Measurements from ENCODE around the gene STAT5A. TPM values are rescaled to one million over a fixed set of nuclear protein-coding genes. Genes with fewer than 3 reads are reported as not detected.
A peak's percentile ranks its signal among the peaks of the same experiment; 100 is the strongest.
"Not testable (repeated sequence)": the region's sequence is repeated elsewhere in the genome, so short reads cannot be mapped to it uniquely, and the experiment has no call there.

STAT5A gene
- total RNA-seq (10 to 100 TPM; 13.4 to 28.5 (median 16.1) TPM), polyA plus RNA-seq (10 to 100 TPM in 1 of 2 donors, 1 to 10 TPM in 1; 8.2 to 11.9 TPM)
- long read RNA-seq, donor 1, transcript STAT5A-211 (19 exons, 3,318 nt): major isoform, 9 of 23 reads
- long read RNA-seq, donor 1, partial matches to known transcripts: 5 of 23 reads
- long read RNA-seq, donor 1, other reads (novel, unspliced or antisense): 6 of 23 reads
- long read RNA-seq, donor 2, transcript STAT5A-211 (19 exons, 3,318 nt): major isoform, 7 of 19 reads
- long read RNA-seq, donor 2, partial matches to known transcripts: 7 of 19 reads
- long read RNA-seq, donor 2, other reads (novel, unspliced or antisense): 4 of 19 reads
- long read RNA-seq, donor 3, transcript STAT5A-211 (19 exons, 3,318 nt): major isoform, 14 of 41 reads
- long read RNA-seq, donor 3, partial matches to known transcripts: 20 of 41 reads
- long read RNA-seq, donor 3, other reads (novel, unspliced or antisense): 6 of 41 reads

- Histone ChIP-seq H3K27ac (peak within 1 kb of the TSS; percentile 78 to 96 (median 90)), H3K4me1 (peaks cover 11 to 57% (median 30%) of the 10 kb centered on the region in 9 donors), H3K36me3 (peaks cover 0 to 29% (median 0%) of the 10 kb centered on the region in 9 donors), H3K4me3 (peak within 1 kb of the TSS; percentile 50 to 83 (median 66)), H3K27me3 (no peaks in the 10 kb centered on the region), H3K9me3 (no peaks in the 10 kb centered on the region)
- WGBS, 2 donors: 4 to 6% methylated on average over 87 to 88 of the region's 88 CpGs
- intact Hi-C loops (cut with DNase I): loop anchor here in 2 of 10 donors (10.0 kb wide), 1 partner anchor 63 kb away; no protein-coding TSS in a partner anchor
- DNase-seq (peak; percentile 91 to 92), ATAC-seq (peak; percentile 85 to 95 (median 92))
- TF ChIP-seq, protein P1, sequence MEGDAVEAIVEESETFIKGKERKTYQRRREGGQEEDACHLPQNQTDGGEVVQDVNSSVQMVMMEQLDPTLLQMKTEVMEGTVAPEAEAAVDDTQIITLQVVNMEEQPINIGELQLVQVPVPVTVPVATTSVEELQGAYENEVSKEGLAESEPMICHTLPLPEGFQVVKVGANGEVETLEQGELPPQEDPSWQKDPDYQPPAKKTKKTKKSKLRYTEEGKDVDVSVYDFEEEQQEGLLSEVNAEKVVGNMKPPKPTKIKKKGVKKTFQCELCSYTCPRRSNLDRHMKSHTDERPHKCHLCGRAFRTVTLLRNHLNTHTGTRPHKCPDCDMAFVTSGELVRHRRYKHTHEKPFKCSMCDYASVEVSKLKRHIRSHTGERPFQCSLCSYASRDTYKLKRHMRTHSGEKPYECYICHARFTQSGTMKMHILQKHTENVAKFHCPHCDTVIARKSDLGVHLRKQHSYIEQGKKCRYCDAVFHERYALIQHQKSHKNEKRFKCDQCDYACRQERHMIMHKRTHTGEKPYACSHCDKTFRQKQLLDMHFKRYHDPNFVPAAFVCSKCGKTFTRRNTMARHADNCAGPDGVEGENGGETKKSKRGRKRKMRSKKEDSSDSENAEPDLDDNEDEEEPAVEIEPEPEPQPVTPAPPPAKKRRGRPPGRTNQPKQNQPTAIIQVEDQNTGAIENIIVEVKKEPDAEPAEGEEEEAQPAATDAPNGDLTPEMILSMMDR (IDR thresholded peaks at IDR 0.05): peak in 1 of 9 donors; percentile 9
Measured at GRCh38 chr17:42287977-42288802, at the start of gene STAT5A. Gene STAT5A, plus strand, starts transcription at chr17:42288498. Its CDS starts 914 bp downstream, at chr17:42289412.

GRCh38 chr17:42239576-42239975 lies 48.7 kb upstream of the STAT5A start:
- H3K9me3 ChIP-seq; DNase-seq; ATAC-seq; intact Hi-C loops (cut with DNase I); H3K27ac ChIP-seq; H3K4me3 ChIP-seq; H3K36me3 ChIP-seq; H3K27me3 ChIP-seq: not testable (repeated sequence)
- peaks cover 0 to 15% (median 5%) of the 10 kb centered on the region in 9 donors for H3K4me1 ChIP-seq
- 92 to 93% methylated on average over 7 of the region's 7 CpGs for WGBS, 2 donors

GRCh38 chr17:42240201-42240600 lies 48.1 kb upstream of the STAT5A start:
- Histone ChIP-seq H3K27me3 (no peaks in the 10 kb centered on the region), H3K27ac (no peak overlapping the region), H3K4me1 (peaks cover 0 to 13% (median 0%) of the 10 kb centered on the region in 9 donors), H3K9me3 (no peaks in the 10 kb centered on the region), H3K36me3 (no peaks in the 10 kb centered on the region), H3K4me3 (no peak overlapping the region)
- TF ChIP-seq, protein P1 (IDR thresholded peaks at IDR 0.05): no peak
- ATAC-seq (no peak), DNase-seq (no peak)
- 69 to 86% methylated on average over 5 of the region's 5 CpGs for WGBS, 2 donors
- intact Hi-C loops (cut with DNase I): no loop called here

GRCh38 chr17:42240863-42241262 lies 47.4 kb upstream of the STAT5A start:
- H3K4me3 ChIP-seq; H3K27ac ChIP-seq; H3K36me3 ChIP-seq; H3K9me3 ChIP-seq; ATAC-seq; H3K27me3 ChIP-seq; intact Hi-C loops (cut with DNase I); DNase-seq: not testable (repeated sequence)
- 79 to 80% methylated on average over 4 of the region's 4 CpGs for WGBS, 2 donors
- peaks cover 0 to 14% (median 0%) of the 10 kb centered on the region in 9 donors for H3K4me1 ChIP-seq

DNA sequence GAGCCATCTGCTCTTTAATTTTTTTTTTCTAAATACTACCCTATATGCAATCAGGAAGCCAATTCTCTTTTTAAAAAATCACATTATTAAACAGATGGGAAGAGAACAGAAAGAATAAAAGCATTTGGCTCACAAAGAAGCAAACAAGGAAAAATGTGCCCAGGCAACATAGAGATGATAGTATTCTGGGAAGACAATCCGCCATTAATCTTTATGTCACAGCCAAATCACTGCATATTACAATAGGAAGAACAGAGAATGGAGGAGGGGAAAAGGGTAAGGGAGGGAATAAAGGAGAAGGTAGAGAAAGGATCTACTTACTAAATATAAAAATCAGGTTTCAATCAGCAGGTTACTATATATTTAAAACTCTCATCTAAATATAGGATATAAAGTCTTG lies 46.4 kb upstream of the STAT5A start:
- TF ChIP-seq, protein P1 (IDR thresholded peaks at IDR 0.05): no peak
- Histone ChIP-seq H3K4me3 (no peak overlapping the region), H3K9me3 (no peaks in the 10 kb centered on the region), H3K27me3 (no peaks in the 10 kb centered on the region), H3K36me3 (no peaks in the 10 kb centered on the region), H3K4me1 (peaks cover 0 to 25% (median 4%) of the 10 kb centered on the region in 9 donors), H3K27ac (no peak overlapping the region)
- 93 to 100% methylated on average over 1 of the region's 1 CpG for WGBS, 2 donors
- intact Hi-C loops (cut with DNase I): no loop called here
- ATAC-seq: no peak
- no peak for DNase-seq
